NCI-H226 (cell line): ENCODE measurements around the gene RFX2.
"Not testable (repeated sequence)": the region's sequence is repeated elsewhere in the genome, so short reads cannot be mapped to it uniquely, and the experiment has no call there.

Experiments used
- DNase-seq: peaks from one replicate; pipeline ENCODE4 v3.0.0-alpha.2; 2015

Gene RFX2

DNA sequence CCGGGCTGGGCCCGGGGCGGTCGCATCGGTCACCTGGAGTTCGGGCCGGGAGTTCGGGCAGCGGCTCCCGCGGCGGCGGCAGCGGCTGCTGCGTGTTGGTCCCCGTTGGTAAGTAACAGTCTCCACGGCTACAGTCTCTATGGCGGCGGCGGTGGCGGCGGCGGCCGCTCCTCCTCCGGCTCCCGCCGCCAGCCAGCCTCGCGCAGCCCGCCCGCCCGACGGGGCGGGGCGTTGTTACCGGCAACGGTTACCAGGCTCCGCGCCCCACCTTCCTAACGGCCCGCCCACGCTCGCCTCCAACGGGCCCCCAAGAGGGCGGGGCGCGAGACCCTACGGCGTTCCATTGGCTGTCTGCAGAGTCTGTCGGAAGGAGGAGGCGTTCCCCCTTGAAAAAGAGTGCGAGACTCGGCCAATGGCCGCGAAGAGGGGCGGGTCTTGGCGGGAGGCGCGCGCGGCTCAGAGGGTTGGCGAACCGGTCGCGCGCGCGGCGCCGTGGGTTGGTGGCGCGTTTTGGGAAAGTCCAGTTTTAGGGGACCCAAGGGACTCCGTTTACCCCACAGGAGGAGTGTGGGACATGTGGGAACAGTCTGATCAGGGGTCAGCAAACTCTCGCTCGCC is at the start of gene RFX2:
RFX2 (minus strand) TSS at position 141 of the 618 bp plus-strand sequence. CDS start 63,004 bp downstream, outside the sequence.
- DNase-seq, result peak; percentile 93

DNA sequence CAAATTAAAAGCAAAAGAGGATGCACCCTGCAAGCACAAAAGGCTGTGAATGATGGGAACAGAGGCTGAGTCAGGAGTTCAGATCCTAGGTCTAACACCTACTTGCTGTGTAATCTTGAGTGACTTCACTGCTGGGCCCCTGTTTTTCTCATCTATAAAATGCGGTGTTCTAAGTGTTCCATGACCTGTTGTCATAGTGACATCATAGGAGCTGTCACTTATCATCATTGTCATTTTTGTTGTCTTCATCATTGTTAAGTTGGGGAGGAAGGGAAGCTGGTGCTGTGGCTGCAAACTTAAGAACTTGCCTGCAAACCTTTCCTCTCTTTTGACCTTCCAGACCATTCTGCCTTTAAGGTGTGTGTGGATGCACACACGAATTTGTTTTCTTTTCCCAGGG is 45.7 kb upstream of the RFX2 start:
- DNase-seq, result no peak

DNA sequence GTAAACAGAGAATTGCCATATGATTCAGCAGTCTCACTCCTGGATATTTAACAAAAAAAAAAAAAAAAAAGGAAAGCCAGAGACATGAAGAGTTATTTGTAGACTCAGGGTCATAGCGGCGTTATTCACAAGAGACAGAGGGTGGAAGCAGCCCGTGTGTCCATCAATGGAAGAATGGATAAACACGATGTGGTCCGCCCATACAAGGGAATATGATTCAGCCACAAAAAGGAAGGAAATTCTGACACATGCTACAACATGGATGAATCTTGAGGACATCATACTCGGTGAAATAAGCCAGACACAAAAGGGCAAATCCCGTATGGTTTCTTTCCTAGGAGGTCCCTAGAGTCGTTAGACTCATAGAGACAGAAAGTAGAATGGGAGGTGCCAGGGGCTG is 40.0 kb upstream of the RFX2 start:
- no peak for DNase-seq

DNA sequence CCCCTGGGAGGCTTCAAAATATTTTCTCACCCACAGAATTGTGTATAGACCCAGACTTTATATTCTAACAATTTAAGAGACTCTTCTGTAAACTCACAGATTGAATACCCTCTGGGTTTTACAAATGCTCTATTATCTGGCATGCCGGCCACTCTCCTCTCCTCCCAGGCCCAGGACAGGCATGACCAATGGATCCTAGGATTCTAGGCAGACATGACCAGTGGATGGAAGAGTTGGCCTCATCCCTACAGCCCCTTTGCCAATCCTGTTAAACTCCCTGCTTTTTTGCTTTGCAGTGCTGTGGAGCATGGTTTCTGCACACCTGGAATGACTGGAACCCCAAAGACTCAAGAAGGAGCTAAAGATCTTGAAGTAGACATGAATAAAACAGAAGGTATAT is 30.9 kb upstream of the RFX2 start:
- DNase-seq, result no peak

DNA sequence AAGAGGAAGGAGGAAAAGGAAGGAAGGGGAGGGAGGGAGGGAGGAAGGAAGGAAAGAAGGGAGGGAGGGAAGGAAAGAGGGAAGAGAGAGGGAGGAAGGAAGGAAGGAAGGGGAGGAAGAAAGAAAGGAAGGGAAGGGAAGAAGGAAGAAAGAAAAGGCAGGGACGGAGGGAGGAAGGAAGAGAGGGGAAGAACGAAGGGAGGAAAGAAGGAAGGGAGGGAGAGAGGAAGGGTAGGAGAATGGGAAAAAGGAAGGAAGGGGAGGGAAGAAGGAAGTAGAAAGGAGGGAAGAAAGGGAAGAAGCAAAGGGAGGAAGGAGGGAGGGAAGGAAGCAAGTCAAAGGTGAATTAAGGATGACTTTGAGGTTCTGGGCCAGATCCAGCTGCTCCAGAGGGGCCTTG is 28.2 kb upstream of the RFX2 start:
- no peak for DNase-seq

DNA sequence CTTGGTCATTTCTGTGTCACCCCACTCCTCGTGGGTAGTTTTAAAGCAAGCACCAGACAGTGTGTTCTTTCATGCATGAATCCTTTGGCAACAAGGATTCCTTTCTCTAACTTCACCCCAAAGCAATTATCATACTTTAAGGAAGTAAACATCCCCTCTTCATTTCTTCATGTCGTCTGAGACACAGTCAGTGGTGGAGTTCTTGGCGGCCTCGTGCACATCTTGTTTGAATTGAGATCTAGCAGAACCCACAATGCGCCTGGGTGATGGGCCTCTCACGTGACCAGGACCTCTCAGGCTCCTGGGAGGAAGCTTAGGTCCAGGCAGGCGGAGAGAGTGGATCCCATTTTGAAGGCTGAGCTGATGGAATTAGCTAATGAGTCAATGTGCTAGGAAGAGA is 27.8 kb upstream of the RFX2 start:
- DNase-seq, result no peak

DNA sequence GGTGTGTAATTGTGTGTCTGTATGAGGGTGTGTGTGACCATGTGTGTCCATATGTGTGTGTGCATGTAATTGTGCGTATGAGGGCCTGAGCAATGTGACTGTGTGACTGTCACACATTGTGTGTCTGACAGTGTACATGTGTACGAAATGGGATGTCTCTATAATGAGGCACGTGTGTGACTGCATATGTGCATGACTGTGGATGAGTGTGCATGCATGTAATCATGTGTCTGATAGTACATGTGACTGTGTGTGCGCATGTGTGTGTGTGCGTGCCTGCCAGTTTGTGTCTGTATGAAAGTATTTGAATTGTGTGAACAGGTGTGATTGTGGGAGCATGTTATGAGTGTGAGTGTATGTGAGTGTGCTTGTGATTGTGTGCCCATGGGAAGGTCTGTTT is 22.9 kb upstream of the RFX2 start:
- DNase-seq, result no peak

DNA sequence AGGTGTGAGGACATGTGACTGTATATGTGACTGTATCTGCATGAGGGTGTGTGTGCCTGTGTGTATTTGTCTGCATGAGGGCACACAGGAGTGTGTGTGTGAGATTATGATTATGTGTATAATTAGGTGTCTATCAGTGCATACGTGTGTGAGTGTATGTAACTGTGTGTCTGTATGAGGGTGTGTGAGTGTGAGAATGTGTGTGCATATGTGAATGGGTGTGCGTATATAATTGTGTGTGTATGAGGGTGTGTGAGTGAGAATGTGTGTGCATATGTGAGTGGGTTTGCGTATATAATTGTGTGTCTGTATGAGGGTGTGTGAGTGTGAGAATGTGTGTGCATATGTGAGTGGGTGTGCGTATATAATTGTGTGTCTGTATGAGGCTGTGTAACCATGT is 22.2 kb upstream of the RFX2 start:
- DNase-seq, result no peak

DNA sequence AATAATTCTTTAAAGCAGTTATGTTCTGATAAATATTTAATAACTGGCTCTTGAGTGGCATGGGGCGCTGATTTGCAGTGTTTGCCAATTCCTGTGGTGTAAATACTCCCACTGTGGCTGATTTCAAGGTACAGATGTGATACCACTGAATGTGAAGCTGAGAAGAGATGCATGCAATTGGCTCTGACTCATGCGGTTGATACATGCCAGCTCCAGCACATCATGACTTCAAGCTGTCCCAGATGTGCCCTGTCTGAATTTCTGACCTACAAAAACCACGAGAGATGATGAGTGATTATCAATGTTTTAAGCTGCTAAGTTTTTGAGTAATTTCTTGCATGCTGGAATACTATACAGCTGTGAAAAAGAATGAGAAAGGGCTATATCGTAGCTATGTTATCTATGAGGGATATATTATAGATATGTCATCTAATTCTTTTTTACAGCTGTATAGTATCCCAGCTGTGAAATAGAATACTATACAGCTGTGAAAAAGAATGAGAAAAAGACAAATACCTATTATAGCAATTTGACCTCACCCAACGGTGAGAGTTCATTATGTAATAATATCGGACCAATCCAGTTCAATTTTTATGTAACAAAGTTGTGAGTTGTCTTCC is 17.5 kb upstream of the RFX2 start:
- DNase-seq, result no peak

DNA sequence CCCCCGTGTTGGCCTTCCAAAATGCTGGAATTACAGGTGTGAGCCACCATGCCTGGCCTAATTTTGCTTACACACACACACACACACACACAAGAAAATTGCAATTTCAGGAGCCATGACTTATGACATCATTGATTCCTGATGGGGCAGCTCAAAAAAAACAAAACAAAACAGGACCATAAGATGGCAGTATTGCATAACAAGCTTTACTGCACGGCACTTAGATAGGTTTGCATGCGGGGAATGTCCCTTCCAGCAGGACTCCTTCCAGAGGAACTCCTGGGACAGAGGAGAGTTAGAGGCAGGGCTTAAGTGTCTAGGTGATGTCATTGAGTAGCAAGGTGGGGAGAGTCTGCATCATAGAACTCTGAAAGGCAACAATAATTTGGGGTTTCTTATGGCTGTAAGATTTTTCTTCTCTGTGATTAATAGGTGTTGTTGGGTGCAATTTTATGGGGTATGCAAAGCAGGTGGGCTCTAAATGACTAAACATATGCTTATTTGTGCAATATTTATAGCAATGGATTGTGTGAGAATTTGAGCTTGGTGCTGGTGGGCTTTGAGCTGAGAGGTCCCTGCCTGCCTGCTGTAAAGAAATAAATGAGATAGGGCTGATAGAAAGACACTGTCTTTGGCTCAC is 16.2 kb upstream of the RFX2 start:
- DNase-seq, result peak; percentile 63

DNA sequence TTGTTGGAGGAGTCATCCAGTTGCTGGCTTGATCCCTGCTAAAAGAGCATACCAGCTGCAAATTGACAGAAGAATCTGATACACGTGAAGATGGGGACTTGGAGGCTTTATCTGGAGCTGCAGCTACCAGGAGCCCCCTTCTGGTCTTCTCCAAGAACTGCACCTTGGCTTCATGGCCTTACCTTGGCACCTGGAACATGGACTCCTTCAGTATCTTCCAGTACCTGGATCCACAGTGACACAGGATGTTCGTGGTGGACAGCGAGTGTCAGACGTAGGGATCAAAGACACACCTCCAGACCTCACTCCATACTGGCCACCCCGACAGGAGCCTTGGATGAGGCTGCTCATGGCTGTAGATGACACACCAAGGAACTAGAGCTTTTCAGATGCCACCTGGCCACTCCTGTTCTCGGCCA is 15.3 kb upstream of the RFX2 start:
- peak; percentile 39 for DNase-seq

DNA sequence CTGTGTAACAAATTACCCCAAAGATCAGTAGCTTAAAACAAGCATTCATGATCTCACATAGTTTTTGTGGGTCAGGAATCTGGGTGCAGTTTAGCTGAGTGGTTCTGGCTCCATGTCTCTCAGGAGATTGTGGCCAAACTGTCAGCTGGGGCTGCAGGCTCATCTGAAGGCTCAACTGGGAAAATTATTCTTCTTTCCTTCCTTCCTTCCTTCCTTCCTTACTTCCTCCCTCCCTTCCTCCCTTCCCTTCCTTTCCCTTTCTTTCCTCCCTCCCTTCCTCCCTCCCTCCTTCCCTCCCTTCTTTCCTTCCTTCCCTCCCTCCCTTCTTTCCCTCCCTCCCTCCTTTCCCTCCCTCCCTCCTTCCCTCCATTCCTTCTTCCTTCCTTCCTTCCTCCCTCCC is 8.7 kb upstream of the RFX2 start:
- no peak for DNase-seq

DNA sequence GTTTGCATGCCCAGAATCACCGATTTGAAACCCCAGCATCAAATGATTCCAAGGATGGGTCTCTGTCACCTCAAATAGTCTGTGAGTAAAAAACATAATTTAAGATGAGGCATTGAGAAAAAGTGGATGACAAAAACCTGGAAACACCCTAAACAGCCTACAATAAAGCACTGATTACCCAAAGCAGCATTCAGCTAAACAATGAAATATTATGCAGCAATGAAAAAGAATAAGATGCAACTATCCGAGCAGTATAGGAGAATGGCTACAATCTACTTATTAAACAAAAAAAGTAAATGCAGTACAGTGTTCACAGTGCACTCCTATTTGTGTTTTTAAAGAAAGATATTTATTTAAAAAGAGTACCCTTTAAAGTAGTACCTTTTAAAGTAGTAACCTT is 7.7 kb upstream of the RFX2 start:
- no peak for DNase-seq

DNA sequence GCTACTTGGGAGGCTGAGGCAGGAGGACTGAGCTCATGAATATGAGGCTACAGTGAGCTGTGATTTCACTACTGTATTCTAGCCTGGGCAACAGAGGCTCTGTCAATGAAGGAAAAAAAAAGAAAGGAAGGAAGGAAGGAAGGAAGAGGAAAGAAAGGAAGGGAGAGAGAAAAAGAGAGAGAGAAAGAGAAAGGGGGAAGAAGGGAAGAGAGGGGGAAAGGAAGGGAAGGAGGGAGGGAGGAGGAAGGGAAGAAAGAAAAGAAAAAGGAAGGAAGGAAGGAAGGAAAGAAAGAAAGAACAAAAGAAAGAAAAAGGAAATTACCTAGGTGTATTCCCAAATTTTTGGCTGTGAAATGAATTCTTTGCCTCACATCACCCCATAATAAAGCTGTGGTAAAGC is 7.2 kb upstream of the RFX2 start:
- no peak for DNase-seq

DNA sequence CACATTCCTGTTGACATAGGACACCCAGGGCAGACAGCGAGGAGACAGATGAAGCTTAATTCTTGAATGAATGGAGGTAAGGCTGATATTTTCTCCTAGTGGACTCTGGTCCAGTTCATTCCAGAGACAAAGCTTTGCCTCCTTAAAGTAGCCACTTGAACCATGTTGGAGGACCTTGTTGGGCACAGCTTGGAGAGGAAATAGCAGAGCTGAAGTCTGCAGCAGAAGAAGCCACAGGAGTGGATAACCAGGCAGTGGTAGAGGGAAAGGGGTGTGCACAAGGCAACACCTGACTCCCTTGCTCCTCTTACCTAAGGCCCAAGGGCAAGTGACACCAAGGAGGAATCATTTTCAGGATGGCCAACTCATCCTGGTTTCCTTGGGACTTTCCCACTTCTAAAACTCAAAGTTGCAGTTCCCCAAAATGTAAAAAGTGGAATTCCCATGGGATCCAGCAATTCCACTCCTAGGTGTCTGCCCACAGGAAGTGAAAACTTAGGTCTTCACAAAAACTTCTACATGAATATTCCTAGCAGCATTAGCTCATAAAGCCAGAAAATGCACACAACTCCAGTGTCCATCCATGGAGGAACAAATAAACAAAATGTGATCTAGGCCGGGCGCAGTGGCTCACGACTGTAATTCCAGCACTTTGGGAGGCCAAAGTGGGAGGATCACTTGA is 6.6 kb upstream of the RFX2 start:
- no peak for DNase-seq

DNA sequence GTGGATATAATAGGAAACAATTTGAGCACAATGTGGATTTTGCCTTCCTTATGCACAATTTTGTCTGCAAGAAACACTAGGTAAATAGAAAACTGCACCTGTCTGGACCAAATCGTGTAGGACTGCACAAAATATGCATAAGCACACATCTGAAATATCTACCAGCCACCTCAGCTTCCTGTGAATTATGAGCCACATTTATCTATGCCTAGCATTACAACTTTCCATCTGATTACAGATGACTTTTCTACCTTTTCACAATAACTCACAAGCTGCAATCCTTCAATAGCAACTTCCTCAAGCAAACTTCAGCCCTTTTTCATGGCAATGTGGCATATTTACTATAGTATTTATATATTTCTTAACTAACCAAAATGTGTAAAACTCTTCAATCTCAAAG is 5.7 kb upstream of the RFX2 start:
- DNase-seq, result no peak

DNA sequence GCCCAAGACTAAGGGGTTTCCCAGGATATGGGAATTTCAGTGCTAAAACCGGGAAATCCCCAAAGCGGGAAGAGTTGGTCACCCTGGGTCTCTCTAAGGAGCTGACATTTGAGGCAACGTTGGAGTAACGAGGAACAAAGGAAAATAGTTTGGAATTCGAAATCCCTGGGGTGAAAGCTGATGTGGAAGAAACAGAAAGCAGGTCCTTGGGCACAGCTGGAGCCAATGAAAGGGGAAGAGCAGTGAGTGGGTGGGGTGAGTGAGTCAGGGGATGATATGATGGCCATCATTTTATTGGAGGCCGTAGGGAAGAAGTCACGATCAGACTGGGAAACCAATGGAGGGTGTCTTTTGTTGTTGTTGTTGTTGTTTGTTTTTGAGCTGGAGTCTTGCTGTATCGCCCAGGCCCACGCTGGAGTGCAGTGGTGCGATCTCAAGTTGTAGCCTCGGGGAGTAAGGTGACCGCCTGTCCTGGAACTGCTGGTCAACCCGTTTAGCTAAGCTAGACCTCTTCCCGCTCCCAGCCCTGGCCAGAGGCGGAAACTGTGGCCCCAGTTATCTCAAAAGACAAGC is 3.4 kb upstream of the RFX2 start:
- DNase-seq, result no peak

DNA sequence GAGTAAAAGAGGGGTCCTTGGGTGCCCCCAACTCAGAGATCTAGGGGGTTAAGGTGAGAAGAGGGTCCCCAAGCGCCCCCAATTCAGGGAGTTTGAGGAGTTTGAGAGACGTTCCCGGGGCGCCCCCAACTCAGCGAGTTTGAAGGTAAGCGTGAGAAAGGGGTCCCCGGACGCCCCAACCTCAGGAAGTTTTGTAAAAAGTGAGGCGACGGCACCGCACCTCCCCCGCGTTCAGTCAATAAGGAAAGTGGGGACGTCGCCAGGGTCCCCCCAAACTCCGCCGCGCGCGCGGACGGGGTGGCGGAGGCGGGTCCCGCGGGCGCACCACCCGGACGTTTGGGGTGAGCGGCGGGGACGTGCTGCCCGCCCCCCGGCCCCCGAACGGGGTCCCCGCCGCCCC is 353 bp downstream of the RFX2 start:
- no peak for DNase-seq

DNA sequence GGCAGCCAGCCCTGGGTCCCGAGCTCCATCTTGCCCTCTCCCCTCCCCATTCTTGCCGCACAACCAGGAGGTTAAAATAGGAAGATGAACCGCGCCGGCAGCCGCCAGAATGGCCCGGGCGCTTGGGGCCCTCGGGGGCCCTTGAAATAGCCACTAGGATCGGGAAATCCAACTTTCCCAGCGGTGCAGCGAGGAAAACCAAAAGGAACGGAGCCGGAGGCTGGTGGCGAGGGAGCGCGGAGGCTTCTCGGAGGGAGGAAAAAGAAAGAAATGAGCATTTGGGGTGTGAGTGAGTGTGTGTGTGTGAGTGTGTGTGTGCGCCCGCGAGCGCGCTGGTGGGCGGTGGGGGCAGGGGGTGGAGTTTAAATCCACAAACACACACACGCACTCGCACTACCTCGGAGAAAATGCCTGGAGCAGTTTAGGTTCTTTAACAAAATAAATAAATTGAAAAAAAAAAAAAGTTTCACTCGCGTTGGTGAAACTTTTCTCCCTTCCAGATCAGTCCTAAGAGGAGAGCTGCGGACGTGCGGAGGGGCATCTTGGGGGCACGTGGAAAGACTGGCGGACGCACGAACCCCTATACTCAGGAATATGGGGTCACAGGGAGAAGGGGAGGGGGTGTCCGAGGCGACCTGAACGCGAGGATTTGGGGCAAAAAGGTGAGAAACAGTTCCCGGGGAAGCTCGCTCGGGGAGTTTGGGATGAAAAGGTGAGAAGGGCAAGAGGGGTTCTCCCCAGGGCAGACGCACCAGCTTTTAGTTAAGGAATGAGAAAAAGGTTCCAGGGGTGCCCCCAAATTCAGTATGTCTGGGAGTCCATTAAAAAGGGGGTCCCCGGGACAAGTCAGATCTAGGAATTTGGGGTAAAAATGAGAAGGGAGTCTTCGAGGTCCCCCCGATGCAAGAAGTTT is 1.3 kb downstream of the RFX2 start:
- no peak for DNase-seq

DNA sequence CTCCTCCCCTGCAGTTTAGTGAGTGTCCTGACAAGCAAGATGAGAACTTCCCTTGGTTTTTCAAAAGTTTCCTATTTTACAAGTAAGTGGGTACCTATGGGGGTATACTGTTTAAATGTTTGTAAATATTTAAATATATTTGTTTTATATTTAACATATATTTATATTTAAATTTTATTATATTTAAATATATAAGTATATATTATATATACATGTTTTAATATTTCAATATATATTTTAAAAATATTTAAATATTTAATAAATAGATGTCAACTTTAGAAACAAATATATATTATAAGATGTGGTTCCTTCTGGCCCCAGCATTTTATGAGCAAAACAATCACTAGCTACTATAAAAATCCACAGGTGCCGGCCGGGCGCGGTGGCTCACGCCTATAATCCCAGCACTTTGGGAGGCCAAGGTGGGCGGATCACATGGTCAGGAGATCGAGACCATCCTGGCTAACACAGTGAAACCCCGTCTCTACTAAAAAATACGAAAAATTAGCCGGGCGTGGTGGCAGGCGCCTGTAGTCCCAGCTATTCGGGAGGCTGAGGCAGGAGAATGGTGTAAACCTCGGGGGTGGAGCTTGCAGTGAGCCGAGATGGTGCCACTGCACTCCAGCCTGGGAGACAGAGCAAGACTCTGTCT is 3.5 kb downstream of the RFX2 start:
- not testable (repeated sequence) for DNase-seq

DNA sequence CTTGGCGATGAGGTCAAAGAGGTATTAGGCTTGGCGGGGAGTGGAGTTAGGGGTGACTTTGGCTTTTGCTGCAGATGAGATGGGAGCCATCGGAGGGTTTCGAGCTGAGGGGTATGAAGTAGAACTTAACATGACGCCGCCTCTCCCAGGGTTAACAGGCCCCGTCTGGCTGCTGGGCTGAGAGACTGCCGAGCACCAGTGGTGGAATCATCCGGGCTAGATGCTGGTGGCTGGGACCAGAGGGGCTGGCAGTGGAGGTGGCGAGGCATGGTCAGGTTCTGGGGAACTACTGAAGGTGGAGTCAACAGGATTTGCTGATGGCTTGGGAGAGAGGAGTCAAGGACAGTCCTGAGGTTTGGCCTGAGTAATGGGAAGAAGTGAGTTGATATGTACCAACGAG is 4.9 kb downstream of the RFX2 start:
- DNase-seq, result no peak

DNA sequence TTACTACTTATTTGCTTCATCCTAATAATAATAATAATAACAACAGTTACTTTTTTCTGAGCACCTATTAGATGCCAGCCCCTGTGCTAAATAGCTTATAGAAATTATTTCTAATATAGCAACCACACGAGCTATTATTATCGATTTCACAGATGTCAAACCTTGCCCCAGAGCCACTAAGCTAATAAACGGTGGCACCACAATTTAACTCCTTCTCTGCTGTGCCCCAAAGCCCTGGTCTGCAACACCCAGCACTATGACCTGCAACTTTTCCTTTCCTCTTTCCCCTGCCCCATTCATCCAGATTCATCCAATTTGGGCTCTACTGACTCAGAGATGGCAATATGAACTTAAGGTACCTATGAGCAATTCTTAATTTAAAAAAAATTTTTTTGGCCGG is 6.4 kb downstream of the RFX2 start:
- DNase-seq, result no peak
